HG03342 (cell line): ENCODE measurements around the gene GRAMD4.
A peak's percentile ranks its signal among the peaks of the same experiment; 100 is the strongest.

Source experiments
- ATAC-seq: cut with Tn5 transposase; IDR thresholded peaks from one replicate; pipeline ENCODE4 v1.9.1; 2021; ENCODE audit warnings: mild to moderate bottlenecking, moderate library complexity; ENCODE audit not compliant: unreplicated experiment

Gene GRAMD4

DNA sequence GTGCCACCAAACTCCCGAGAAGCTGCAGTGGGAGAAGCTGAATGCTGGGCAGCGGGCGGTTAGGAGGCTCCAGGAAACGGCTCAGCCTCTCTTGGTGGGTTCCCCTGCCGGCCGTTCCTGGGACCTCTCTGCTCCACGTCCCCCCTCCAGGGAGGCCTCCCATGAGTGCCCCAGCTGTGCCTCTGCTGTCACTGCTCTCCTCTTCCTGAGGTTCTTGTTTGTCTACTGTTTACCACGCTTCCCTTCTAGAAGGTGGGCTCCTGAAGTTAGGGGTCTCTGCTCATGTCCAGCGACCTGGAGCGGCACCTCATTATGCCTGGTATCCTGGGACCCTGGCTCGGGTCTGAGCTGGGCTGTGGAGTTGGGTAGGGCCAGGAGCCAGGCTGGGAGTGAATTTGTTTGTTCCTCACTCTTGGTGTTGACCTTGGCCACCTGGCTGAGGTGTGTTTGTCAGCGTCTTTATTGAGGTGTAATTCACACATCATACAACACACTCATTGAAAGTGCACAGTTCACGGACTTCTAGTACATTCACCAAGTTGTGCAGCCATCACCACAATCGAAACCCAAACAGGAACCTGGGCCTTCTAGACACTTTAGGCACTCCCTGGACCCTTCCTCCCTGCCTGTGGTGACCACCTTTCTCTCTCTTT is 37.8 kb upstream of the GRAMD4 start:
- no peak for ATAC-seq

DNA sequence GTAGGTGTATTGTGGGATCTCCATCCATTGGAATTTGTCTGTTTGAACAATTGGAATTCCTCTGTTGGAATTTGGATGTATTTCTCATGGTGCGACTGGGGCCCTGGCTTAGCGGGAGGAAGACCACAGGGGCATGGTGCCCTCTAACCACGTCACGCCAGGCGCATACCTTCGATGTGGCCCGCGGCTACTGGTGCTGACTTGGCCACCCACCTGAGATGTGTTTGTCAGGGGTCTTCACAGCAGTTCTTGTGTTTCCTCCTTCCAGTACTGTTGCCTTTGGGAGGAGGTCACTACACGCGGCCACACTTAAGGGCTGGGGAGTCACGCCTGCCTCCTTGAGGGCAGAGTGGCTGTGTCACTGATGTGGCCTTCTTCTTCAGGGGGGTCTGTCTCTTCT is 36.6 kb upstream of the GRAMD4 start:
- ATAC-seq = no peak

DNA sequence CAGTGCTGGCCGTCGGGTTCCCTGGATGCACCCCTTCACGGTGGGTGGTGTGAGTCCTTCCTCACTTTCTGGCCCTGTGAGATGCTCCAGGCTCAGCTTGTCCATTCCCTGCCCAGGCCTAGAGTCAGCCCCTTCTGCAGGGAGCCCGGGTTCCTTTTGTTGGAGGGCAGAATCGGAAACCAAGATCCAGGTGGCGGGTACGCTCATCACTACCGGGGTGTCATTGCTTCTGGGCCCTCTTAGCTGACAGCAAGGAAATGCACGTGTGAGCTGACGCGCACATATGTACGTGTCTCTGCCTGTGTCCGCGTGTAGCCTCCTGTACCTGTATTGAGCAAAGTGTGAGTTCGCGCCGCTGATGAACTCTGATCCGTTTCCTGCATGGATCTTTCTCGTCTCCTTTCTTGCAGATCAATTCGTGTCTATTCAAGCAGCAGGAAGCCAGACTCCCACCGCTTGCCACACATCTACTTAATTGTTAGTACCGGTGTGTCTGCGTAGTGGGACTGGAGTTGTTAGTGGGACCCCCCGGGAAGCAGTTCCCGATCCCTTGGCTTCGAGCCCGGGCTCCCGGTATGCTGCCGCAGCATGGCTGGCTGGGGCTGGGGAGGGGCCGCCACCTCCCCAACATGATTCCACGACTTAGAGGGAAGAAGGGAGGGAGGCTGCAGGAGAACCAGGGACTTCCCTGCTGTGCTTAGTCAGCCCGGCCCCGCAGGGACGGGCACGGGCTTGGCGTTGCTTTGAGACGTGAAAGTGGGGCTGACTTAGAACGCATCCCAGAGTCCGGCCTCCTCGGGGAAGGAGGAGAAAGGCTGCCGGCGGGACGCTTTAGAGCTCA is 35.9 kb upstream of the GRAMD4 start:
- ATAC-seq = no peak

DNA sequence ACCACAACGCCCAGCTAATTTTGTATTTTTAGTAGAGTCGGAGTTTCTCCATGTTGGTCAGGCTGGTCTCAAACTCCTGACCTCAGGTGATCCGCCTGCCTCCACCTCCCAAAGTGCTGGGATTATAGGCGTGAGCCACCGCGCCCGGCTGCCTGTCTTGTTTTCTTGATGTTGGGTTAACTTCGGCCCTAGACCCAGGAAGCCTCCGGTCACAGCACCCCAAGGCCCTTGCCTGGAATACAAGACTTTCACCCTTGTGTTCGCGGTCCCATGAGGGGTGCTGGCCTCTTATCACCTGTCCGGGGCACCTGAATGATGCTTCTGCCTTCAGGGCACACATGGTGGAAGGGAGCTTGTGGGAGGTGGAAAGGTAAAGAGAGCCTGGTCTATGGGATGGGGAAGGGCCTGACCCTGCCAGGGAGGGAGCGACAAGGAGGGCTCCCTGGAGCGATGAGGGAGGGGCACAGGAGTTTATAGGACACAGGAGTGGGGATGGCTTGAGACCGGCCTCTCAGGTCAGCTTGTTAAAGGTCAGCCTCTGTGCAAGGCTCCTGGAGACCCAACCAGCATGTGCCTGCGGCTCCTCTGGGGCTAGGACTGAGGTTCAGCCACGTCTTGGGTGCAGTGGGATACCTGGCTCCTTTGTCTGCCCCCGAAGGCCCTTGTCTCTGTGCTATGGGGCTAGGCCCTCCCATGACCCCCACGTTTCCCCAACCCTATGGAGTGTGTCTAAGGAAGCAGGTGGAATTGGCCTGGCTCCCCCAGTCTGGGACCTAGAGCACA is 34.7 kb upstream of the GRAMD4 start:
- no peak for ATAC-seq

DNA sequence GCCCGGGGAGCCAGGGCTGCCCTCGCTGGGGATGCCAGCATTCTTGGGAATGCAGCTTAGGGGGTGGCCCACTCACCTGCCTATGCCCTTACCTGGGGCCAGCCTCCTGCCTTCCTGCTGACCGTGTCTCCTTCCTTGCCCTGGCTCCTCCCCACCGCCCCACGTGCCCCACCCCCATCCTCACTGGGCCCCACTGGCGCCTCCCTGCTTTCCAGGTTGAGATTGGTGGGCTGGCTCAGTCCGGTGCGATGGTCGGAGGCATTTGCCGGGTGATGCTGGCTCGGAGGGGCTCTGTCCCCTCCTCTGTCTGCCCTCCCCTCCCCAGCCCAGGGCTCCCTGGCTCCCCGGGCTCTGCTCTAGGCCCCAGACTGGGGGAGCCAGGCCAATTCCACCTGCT is 34.1 kb upstream of the GRAMD4 start:
- ATAC-seq = no peak

DNA sequence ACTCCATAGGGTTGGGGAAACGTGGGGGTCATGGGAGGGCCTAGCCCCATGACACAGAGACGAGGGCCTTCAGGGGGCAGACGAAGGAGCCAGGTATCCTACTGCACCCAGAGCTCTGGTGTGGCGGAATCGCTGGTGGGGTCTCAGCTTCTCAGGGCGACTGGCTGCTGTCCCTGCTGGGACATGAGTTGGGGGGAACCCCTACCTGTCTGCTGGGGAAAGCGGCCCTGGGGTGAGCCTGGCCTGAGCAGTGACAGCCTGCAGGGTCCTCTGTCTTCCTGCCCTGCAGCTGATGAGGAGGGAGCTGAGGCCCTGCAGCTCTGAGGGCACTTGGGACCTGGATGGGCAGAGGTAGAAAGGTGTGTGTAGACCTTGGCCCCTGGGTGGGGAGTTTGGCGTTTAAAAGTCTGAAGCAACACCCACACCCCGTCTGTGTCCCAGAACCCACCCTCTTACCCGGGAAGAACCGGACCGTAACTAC is 33.6 kb upstream of the GRAMD4 start:
- ATAC-seq = no peak

DNA sequence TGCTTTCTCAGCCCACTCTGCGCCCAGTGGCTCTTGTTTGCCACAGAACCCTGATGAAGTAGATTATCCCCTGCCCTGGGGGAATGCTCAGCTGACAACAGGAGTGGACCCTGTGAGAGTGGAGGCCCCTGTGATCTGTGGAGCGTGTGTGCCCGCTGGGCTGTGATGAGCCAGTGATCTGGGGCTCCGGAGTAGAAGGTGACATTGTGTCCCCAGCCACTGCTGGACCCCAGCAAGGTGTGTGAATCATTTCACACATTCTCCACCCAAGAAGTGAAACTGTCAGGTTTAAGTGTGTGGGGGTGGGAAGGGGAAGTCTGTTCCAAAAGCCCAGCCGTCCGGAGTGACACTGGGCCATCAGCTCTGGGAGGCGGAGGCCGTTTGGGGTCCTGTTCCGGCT is 33.1 kb upstream of the GRAMD4 start:
- ATAC-seq = peak; percentile 54

DNA sequence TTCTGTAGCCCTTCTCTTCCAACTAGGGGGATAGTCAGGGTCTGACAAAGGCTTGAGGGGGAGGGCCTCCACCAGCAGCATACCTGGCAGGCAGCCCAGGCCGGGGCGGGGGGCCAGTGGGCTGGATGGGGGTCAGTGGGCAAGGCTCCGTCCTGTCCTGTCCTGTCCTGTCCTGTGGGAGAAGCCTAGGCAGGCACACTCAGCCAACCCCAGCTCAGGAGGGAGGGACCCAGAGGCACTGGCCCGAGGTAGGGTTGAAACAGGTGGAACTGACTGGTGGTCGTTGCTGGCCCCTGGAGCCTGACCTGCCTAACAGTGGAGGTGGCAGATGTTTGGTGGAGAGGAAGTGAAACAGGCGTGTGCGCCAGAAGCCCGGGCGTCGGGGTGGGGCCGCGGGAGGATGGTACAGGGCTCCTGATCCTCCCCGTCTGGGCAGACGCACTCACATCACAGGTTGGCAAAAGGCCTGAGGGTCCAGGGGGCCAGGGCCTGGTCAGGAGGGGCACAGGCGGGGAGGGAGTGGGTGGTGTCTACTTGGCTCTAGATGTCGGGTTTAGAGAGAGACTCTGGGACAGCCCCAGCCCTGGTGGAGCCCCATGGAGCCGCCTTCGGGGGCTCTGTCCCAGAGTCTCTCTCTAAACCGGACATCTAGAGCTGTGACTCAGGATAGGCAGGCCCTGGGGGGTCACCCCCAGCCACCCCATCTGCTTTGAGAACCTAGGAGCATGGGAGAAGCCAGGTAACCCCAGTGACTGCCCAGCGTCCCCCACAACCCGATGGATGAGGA is 32.5 kb upstream of the GRAMD4 start:
- ATAC-seq = peak; percentile 54

DNA sequence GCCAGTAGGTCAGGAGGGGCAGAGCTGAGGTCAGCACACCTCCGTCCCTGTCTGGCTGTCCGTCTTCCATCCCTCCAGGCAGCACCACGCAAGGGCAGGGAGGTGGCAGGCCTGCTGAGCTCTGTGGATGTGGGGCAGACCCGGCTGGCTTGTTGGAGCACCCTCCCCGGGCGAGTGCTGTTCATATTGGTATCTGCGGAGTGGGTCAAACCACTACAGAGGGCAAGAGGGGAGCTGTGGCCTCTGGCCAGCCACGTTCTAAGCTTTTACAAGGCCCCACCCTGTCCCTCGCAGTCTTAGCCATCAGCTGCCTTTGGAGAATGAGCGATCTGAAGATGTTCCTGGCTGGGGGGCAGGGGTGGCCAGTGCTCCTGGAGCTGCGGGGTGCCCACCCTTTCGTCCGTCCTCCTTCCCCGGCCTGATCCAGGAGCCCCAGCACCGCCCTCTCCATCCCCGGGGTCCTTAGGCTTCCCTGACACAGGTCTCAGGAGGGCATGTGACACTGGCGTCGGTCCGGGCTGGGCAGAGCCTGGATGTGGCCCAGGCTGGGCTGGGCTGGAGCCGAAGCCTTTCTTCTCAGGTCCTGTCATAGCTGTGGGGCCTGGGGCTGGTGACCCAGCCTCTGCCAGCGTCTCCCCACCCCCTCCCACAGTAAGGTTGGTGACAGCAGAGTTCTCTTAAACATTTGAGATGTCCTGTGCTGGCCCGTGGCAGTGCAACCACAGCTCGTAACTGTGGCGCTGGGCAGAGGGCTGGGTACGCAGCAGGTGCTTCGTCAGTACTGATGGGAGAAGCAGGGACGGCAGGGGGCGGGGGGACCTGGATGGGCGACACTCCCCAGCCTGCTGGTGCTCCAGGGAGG is 31.7 kb upstream of the GRAMD4 start:
- no peak for ATAC-seq

DNA sequence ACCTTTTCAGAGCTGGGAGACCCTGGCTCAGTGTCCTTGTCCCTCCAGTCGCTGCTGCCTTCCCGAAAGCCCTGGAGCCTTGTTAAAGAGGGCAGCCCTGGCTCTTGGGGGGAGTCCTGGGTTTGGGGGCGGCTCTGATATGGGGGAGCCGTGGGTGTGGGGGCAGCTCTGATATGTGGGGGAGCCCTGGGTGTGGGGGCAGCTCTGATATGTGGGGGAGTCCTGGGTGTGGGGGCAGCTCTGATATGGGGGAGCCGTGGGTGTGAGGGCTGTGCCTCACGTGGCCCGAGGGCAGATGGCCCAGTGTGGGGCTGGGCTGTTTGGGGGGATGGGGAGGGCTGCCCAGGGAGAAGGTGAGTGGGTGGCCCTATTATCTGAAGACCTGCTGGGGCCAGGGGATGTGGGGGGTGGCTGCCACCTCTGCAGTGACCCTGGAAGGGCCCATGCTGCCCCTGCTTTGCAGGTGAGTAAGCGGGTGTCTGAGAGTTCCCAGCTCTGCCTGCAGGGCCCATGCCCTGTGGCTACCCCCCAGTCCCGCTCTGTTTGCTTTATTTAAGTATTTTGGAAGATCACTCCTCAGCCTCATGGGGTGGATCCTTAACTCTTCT is 30.9 kb upstream of the GRAMD4 start:
- no peak for ATAC-seq

DNA sequence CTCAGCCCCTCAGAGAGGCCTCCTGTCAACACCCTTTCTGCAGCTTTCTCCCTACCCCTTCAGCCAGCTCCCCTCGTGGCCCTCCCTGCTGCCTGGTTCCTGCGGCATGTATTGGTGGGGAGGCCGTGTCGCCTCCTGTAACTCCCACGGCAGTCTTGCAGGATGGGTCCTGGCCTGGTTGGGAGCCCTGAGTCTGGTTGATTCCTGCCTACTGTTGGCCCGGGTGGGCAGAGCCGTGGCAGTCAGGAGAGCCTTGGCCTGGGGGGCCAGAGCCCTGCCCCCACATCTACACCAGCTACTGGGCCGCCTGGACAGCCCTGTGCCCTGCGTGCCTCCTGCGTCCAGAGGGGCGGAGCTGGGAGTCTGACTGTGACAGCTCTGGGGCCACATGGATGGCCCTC is 30.3 kb upstream of the GRAMD4 start:
- ATAC-seq = no peak

DNA sequence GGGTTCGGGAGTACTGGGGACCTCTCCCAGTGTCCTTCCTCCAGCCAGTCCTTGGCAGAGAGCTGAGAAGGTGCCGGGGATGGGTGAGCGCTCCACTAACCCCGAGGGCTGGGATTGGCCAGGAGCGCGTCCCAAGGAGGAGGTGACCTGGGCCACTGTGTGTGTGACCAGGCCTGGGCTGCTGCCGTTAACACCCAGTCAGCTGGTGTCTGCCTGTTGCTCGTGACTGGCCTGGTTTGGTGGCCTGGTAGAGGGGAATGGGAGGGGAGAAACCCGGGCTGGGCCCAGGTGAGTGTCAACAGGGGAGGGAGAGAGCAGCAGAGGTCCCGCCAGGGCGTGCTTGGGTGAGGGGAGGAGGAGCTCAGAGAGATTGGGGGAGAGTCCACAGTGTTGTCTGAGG is 29.9 kb upstream of the GRAMD4 start:
- ATAC-seq = no peak

DNA sequence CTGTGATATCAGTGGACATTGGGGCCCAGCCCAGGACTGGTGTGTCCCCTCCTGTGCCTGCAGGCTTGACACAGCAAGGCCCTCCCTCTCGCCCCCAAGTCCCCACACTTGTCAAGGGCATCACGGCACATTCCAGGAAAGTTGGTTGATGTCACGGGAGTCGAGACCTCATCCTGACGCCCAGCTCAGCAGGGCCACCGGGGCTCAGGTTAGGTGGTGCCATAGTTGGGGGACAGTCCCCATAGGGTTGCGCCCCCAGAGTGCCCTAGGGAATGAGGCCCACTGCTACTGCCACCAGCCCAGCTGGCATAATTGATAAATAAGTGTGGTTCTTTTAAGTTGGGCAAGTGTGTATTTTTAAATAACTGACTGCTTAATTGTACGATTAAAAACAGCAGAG is 28.3 kb upstream of the GRAMD4 start:
- no peak for ATAC-seq

DNA sequence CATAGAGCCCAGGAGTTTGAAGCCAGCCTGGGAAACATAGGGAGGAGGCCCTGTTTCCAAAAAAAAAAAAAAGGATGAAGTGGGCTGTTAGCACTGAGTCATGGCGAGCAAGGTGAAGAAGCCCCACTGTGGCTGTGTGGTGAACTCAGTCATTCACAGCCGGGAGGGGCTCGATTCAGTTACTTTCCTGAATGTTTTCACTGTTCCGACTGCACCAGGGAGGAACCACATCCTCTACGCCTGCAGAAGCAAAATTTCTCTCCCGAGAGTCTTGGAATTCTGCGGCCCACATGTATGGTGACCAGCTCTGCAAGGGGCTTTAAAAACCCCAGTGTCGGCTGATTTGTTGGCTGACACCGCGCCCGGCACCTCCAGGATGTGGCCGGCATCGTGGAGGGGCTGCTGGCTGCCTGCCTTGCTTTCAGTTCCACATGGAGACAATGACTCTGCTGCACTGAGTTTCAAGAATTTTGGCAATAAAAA is 27.8 kb upstream of the GRAMD4 start:
- peak; percentile 49 for ATAC-seq

DNA sequence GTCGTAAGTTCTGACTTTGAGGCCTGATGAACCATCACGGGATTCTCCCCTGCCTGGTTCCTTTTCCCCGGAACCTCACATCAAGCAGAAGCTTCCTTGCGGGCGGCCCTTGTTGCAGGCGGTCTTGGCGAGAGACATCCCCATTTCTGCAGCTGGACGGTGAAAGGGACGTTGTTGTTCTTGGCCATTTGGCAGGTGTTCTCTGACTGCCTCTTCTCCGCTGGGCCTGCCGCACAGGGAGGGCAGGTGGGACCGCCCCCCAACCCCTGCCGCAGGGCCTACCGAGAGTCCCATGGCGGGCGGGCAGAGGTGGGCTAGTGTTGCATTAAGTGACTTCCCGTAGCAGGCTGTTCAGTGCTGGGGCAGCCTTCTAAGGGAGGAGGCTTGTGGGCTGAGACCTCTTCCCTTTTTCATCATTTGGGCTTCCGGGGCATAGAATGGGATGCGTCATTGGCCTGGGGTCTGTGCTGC is 26.9 kb upstream of the GRAMD4 start:
- ATAC-seq = no peak

DNA sequence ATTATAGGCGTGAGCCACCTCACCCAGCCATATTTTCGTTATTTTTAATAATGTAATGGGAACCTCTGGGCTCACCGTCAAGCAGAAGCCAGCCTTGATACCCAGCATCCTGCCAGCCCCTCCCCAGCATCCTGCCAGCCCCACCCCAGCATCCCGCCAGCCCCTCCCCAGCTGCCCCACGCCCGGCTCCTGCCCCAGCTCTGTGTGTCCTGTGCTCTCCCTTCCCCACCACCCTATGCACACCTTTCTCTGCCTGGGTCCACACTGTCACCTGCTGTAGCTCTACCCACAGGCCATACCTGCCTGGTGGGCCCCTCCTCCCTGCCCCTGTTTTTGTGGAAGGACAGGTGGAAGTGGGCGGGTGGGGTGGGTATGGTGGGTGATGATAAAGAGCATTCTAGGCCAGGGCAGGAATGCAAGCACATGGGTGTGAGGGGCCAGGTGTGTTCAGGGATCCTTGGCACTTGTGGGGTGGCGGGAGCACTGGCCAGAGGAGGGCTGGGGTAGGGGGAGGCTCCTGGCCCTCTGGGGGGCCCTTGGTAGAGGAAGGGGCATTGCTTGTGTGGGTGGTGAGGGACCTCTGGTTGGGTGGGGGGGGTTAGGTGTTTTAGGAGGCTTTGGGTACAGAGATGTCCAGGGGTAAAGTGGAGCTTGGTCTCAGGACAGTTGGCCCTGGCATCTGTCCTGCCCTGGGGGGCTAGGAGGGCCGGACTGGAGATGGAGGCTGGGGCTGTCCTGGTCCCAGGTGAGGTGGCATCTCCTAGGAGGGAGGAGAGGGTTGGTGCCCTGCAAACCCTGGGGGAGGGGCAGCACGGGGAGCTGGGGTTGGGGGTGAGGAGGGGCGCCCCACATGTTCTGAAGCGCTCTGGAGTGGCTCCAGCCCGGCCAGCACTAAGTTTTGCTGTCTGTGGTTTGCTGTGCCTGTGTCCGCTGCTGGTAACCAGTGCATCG is 25.9 kb upstream of the GRAMD4 start:
- no peak for ATAC-seq

DNA sequence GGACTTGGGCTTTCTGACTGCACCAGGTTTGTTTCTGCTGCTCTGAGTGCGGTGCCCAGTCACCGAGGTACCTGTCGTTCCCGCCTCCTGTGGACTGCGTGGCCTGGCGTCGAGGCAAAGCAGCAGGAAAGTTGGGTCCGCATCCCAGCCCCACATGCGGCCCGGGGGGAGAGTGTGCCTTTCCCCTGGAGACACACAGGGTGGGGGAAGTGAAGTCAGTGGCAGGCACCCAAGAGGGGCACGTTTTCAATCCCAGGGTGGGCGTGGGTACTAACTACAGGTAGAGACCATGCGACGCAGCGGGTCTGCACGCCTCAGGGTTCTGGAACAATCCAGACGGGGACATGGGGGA is 25.3 kb upstream of the GRAMD4 start:
- no peak for ATAC-seq

DNA sequence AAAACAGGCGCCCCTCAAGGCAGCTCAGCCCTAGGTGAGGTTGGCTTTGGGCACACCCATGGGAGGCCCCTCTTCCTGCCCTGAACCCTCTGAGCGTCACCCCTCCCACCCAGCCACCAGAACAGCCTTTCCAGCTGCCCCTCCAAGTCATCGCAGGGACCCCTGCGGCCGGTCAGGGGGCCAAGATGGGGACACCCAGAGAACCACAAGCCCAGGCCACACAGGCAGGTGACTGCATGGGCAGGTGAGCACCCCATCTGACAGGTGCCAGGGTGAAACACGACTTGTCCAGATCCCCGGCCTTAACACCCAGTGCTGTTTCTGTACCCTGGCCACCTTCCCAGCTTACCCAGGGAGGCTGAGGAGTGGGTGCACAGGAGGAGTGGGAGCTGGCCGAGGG is 24.6 kb upstream of the GRAMD4 start:
- no peak for ATAC-seq
